Measurements from ENCODE around the gene RNF4.

- TF ChIP-seq POLR2A (IDR thresholded peaks at IDR 0.05) = no peak
- no peak for TF ChIP-seq CTCF (IDR thresholded peaks at IDR 0.05)
Observed at GRCh38 chr4:2497931-2498330, 29.0 kb downstream of the RNF4 start.
